Measurements from ENCODE around the gene AOPEP.

DNA sequence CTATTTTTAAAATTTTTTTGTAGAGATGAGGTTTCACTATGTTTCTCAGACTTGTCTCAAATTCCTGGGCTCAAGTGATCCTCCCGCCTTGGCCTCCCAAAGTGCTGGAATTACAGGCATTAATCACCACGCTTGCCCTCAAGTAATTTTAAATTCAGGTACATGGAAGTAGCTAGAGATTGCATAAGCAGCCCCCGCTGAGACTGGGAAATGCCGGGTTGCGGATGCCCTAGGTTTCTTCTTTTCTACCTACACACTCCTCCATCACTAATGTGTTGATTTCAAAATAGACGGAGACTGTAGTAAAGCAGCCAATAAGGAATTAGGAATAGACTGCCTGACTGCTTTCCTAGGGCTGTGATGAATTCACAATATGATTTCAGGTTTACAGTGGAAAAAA is 388.6 kb downstream of the AOPEP start:
- TF ChIP-seq, protein P1, sequence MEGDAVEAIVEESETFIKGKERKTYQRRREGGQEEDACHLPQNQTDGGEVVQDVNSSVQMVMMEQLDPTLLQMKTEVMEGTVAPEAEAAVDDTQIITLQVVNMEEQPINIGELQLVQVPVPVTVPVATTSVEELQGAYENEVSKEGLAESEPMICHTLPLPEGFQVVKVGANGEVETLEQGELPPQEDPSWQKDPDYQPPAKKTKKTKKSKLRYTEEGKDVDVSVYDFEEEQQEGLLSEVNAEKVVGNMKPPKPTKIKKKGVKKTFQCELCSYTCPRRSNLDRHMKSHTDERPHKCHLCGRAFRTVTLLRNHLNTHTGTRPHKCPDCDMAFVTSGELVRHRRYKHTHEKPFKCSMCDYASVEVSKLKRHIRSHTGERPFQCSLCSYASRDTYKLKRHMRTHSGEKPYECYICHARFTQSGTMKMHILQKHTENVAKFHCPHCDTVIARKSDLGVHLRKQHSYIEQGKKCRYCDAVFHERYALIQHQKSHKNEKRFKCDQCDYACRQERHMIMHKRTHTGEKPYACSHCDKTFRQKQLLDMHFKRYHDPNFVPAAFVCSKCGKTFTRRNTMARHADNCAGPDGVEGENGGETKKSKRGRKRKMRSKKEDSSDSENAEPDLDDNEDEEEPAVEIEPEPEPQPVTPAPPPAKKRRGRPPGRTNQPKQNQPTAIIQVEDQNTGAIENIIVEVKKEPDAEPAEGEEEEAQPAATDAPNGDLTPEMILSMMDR (IDR thresholded peaks at IDR 0.05): no peak
- TF ChIP-seq EP300 (IDR thresholded peaks at IDR 0.05): no peak

All from gastroesophageal sphincter (tissue), 3 donors.